HG03039 (cell line): ENCODE data around the gene TAF10.

ENCODE experiments used
- ATAC-seq: cut with Tn5 transposase; IDR thresholded peaks from one replicate; pipeline ENCODE4 v1.9.1; 2021; ENCODE audit warnings: mild to moderate bottlenecking, moderate library complexity; ENCODE audit not compliant: unreplicated experiment

TAF10 gene

GRCh38 chr11:6612213-6613041 is at the start of gene TAF10:
TSS of gene TAF10 (minus strand) at chr11:6612216. CDS start at chr11:6612189, 27 bp downstream.
- peak; percentile 86 for ATAC-seq

DNA sequence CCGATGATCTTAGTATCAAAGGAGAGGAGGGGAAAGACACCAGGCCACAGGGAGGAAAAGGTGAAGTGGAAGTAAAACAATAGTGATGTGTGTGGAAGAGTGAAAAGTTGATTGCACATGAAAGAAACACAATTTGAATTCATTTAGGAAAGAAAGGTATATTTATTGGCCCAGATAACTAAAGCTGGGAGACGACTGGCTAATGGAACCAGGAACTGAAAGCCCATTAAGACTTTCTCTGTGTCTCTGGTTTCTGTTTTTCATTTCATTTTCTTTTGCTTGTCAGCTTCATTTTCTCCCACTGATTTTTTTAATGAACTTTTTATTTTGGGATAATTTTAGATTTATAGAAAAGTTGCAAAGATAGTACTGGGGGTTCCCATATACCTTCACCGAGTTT is 48.7 kb upstream of the TAF10 start:
- no peak for ATAC-seq

DNA sequence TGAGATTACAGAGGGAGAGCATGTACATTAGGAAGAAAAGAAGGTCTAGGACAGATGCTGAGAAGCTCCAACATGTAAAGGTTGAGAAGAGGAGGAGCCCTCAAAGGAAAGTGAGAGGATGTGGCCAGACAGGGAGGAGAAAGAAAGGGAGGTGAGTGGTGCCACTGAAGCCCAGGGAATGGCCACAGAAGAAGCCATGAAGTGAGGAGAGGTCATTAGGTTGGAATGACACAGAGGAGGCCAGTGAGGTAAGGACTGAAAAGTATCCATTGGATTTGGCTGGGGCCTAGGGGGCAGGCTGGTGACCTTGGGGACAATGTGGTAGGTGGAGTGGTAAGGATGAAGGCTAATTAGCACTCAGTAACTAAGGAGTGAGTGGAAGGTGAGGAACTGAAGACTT is 46.6 kb upstream of the TAF10 start:
- no peak for ATAC-seq

- no peak for ATAC-seq
These were observed 45.3 kb upstream of the TAF10 start for GRCh38 chr11:6657346-6657745.

GRCh38 chr11:6656936-6657335 is 44.9 kb upstream of the TAF10 start:
- no peak for ATAC-seq

- ATAC-seq: no peak
These were observed 44.5 kb upstream of the TAF10 start for GRCh38 chr11:6656584-6656915.

- no peak for ATAC-seq
These were observed 44.0 kb upstream of the TAF10 start, which contains the start of gene DCHS1 for GRCh38 chr11:6655790-6656583. TSS of gene DCHS1 (minus strand) at chr11:6655809. CDS start at chr11:6641613, 14,196 bp downstream.

GRCh38 chr11:6655020-6655789 is 43.2 kb upstream of the TAF10 start:
- no peak for ATAC-seq

- no peak for ATAC-seq
These were observed 42.4 kb upstream of the TAF10 start for GRCh38 chr11:6654281-6655019.

DNA sequence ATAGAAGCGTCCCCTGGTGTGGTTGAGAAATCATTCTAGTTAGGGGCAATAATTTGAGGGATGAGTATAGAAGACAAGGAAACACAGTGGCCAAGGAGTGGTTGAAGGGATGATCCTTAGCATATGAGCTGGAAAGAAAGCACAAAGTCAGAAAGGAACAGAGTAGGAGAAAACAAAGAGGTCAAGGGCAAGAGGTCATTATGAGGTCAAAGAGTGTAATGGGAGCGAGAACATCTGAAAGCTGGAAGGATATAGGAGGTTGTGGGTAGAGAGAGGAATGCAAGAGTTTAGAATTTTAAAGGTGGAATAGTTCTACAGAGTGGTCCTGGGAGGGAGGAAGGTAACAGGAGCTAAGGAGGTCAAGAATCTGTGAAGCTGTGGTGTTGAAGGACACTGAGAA is 41.6 kb upstream of the TAF10 start:
- no peak for ATAC-seq

DNA sequence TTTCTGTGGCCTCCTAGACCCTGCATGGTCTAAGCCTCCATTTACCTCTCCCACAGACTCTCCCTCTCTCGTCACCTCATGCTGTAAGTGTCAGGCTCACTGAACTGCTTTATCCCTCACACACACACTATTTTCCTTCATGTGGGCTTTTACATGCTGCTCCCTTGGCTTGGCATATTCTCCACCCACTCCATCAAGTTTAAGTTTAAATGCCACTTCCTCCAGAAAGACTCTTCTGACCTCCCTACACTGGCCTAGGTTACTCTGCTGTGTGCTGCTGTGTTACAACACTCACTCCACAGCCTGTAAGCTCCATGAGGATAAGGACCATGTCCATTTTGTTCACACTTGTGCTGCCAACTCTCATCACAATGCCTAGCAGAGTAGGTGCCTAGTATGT is 41.1 kb upstream of the TAF10 start:
- no peak for ATAC-seq

DNA sequence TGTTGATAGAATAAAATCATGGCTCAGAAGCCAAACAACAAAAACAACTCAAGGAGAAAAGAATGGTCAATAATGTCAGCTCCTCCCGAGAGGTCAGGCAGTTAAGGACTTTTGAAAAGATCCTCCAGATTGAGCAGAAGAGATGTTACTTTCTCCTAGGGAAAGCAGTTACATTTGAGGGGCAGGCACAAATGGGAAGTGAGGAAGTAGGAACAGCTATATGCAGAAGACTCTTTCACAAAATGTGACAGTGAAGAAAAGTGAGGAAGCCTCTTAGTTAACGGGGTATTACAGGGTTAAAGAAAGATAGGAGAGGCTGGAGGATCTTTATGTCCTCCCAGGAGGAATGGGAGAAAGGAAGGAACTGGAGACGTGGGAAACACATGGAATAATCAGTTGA is 40.2 kb upstream of the TAF10 start:
- ATAC-seq: no peak

- ATAC-seq: no peak
These were observed 39.0 kb upstream of the TAF10 start for GRCh38 chr11:6650980-6651379.

GRCh38 chr11:6650104-6650503 is 38.1 kb upstream of the TAF10 start:
- ATAC-seq: no peak

DNA sequence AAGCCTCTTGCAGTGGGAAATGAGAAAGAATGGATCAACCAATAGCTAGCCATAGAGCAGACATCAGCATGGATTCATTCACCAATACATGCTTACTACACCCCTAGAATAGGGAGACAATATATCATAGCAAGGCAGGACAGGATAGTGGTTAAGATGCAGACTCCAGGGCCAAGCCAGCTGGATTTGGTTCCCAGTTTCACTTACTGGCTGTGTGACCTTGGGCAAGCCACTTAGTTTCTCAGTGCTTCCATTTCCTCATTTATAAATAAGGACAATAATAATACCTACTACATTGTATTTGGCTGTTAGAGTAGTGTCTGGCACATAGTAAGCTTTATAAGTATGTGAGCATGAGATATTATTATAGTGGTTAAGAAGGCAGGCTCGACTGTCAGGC is 36.5 kb upstream of the TAF10 start:
- no peak for ATAC-seq

DNA sequence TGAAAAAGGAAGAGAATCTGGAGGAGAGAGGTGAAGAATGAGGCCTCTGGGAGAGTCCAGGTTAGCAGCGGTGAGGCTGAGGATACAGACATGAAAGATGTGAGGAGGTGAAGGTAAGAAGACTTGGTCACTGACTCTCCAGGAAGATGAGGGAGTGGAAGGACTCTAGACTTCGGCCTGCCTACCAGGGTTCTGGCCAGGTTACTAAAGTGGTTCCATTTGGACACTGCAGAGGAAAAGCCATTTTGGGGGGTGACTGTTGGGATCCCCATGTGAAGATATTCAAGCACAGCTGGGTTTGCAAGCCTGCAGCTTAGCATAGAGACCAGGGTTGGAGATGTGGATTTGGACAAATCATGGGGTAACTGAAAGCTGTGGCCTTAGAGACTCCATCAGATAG is 35.8 kb upstream of the TAF10 start:
- ATAC-seq: no peak

GRCh38 chr11:6646918-6647679 is 35.1 kb upstream of the TAF10 start:
- ATAC-seq: peak; percentile 87

GRCh38 chr11:6646576-6646917 is 34.5 kb upstream of the TAF10 start:
- ATAC-seq: no peak

DNA sequence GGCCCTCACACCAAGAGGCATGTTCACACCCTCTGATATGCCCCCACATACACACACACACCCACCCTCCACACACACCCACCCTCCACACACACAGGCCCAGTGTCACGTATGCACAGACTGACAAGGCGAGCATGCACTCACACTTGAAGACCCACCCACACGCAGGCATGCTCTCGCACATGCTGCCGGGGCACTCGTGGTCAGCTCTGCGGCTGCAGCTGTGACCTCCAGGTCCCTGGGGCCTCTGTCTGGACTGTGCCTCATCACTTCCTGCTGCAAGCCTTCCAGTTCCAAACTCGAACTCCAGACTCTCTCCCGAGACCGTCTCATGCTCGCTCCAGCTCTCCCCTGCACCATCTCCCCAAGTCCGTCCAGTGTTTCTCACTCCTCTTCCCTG is 34.1 kb upstream of the TAF10 start:
- ATAC-seq: no peak

DNA sequence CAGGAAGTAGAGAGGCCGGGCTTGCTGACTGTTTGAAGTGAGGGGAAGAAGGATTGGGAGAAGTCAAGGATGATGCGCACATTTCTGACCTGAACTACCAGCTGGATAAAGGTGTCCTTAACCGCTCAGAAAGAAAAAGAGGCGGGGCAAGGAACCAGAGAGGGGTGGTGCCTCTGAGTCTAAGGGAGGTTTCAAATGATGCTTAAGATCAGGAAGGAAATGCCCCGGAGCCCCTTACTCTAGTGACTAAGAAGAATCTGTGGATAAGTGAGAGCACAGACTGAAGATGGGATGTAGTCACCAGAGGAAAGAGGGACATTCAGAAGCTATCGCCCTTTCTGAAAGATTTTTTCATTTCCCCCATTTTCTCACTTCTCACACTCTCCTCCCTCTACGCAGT is 30.9 kb upstream of the TAF10 start:
- ATAC-seq: no peak
